Activated CD4-positive, alpha-beta memory T cell treated with anti-CD3 and anti-CD28 coated beads, Interleukin-2, amount 10 ng/mL, durations not matched to agents 7 days and 5 days (primary cell): ENCODE results near the gene TDRD10. TPM values are rescaled to one million over a fixed set of nuclear protein-coding genes. Genes with fewer than 3 reads are reported as not detected.

ENCODE experiments used
- CTCF ChIA-PET: fragments of 350-600 bp; sonication (Branson Sonifier 250); formaldehyde crosslinking; loops from one replicate; lab custom pipeline; 2021; ENCODE audit warnings: antibody characterized with exemption, inconsistent platforms; lab: Charles Lee
- POLR2A ChIA-PET: fragments of 350-600 bp; sonication (Branson Sonifier 250); formaldehyde crosslinking; loops from one replicate; lab custom pipeline; 2021; ENCODE audit warnings: antibody characterized with exemption; lab: Charles Lee
- DNase-seq: peaks from one replicate; pipeline ENCODE4 v3.0.0-alpha.2; 2020
- H3K27ac Mint-ChIP-seq: one replicate; pipeline ENCODE4 v1.8.0; 2021; ENCODE audit warnings: mild to moderate bottlenecking, mixed read lengths
- H3K27me3 Mint-ChIP-seq: one replicate; pipeline ENCODE4 v1.8.0; 2021; ENCODE audit warnings: mixed read lengths
- H3K36me3 Mint-ChIP-seq: one replicate; pipeline ENCODE4 v1.8.0; 2021; ENCODE audit warnings: low read depth, mixed read lengths
- H3K4me1 Mint-ChIP-seq: one replicate; pipeline ENCODE4 v1.8.0; 2021; ENCODE audit warnings: mixed read lengths
- H3K4me3 Mint-ChIP-seq: one replicate; pipeline ENCODE4 v1.8.0; 2021; ENCODE audit warnings: mild to moderate bottlenecking, mixed read lengths
- H3K9me3 Mint-ChIP-seq: one replicate; pipeline ENCODE4 v1.8.0; 2021; ENCODE audit warnings: mixed read lengths
- total RNA-seq, 2 experiments: library from RNA; stranded (reverse); gene quantifications; one replicate each; pipeline ENCODE4 v1.2.3, GENCODE V29; 2021

TDRD10 gene
- total RNA-seq, 2 experiments from 2014 or later, result not detected

DNA sequence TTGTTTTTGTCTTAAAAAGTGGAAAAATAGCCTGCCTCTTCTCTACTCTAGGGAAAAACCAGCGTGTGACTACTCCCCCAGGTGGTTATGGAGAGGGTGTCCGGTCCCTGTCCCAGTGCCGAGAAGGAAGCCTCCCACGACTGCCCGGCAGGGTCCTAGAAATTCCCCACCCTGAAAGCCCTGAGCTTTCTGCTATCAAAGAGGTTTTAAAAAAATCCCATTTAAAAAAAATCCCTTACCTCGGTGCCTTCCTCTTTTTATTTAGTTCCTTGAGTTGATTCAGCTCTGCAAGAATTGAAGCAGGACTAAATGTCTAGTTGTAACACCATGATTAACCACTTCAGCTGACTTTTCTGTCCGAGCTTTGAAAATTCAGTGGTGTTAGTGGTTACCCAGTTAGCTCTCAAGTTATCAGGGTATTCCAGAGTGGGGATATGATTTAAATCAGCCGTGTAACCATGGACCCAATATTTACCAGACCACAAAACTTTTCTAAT is 35.0 kb upstream of the TDRD10 start:
- CTCF ChIA-PET, result interaction anchor here (0.7 to 2.3 kb wide), 12 partner anchors 9 to 141 kb away, joined by 3 to 14 read pairs (median 5); no protein-coding TSS in a partner anchor
- Mint-ChIP-seq H3K4me3 (no peak overlapping the region), H3K27me3 (peaks cover 3% of the 10 kb centered on the region), H3K36me3 (peaks cover 4% of the 10 kb centered on the region), H3K9me3 (no peaks in the 10 kb centered on the region), H3K4me1 (peaks cover 61% of the 10 kb centered on the region), H3K27ac (peak overlapping the region; percentile 60)
- DNase-seq, result no peak
- POLR2A ChIA-PET, result interaction anchor here (0.8 to 2.6 kb wide), 7 partner anchors 22 to 115 kb away, joined by 3 to 9 read pairs (median 4); partner anchors contain the start of gene IL6R

DNA sequence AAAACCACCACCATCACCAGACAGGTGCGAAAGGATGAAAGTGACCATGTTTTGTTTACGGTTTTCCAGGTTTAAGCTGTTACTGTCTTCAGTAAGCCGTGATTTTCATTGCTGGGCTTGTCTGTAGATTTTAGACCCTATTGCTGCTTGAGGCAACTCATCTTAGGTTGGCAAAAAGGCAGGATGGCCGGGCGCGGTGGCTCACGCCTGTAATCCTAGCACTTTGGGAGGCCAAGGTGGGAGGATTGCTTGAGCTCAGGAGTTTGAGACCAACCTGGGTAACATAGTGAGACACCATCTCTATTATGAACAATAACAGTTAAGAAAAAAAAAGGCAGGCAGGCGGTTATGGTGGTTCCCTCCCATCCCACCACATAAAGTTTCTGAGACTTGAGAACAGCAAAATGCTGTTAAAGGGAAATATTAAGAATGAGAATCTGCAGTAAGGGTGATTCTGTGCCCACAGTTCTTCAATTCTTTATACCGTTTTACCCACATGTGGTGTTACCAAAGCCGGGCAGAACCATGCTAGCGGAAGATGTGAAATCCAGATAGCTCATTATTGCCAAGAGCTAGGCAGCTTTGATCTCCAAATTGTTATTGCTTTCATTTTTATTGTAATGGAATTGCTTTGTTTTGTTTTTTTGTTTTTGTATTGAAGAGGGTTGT is 34.5 kb upstream of the TDRD10 start:
- DNase-seq, result no peak
- Mint-ChIP-seq H3K36me3 (peaks cover 4% of the 10 kb centered on the region), H3K4me3 (no peak overlapping the region), H3K9me3 (no peaks in the 10 kb centered on the region), H3K4me1 (peaks cover 58% of the 10 kb centered on the region), H3K27me3 (peaks cover 5% of the 10 kb centered on the region), H3K27ac (peak overlapping the region; percentile 60)
- ChIA-PET POLR2A (interaction anchor here (0.8 to 2.6 kb wide), 8 partner anchors 22 to 583 kb away, joined by 3 to 9 read pairs (median 4); partner anchors contain the start of gene IL6R), CTCF (interaction anchor here (0.7 to 2.3 kb wide), 16 partner anchors 8 to 141 kb away, joined by 3 to 14 read pairs (median 4); no protein-coding TSS in a partner anchor)

- ChIA-PET CTCF (interaction anchor here (0.7 to 2.3 kb wide), 9 partner anchors 8 to 216 kb away, joined by 3 to 14 read pairs (median 4); no protein-coding TSS in a partner anchor), POLR2A (interaction anchor here (0.8 to 2.6 kb wide), 3 partner anchors 24 to 582 kb away, joined by 3 to 9 read pairs (median 5); no protein-coding TSS in a partner anchor)
- H3K4me3 Mint-ChIP-seq, result no peak overlapping the region
- H3K27me3 Mint-ChIP-seq, result peaks cover 5% of the 10 kb centered on the region
- no peak for DNase-seq
- no peak overlapping the region for H3K27ac Mint-ChIP-seq
- no peaks in the 10 kb centered on the region for H3K9me3 Mint-ChIP-seq
- peaks cover 4% of the 10 kb centered on the region for H3K36me3 Mint-ChIP-seq
- peaks cover 48% of the 10 kb centered on the region for H3K4me1 Mint-ChIP-seq
Measured at GRCh38 chr1:154468535-154469250, 33.3 kb upstream of the TDRD10 start.

GRCh38 chr1:154469844-154470560 is 32.0 kb upstream of the TDRD10 start:
- Mint-ChIP-seq H3K36me3 (peaks cover 3% of the 10 kb centered on the region), H3K9me3 (no peaks in the 10 kb centered on the region), H3K27ac (no peak overlapping the region), H3K4me3 (no peak overlapping the region), H3K27me3 (peaks cover 5% of the 10 kb centered on the region), H3K4me1 (peaks cover 38% of the 10 kb centered on the region)
- ChIA-PET CTCF (no interaction called here), POLR2A (no interaction called here)
- no peak for DNase-seq

DNA sequence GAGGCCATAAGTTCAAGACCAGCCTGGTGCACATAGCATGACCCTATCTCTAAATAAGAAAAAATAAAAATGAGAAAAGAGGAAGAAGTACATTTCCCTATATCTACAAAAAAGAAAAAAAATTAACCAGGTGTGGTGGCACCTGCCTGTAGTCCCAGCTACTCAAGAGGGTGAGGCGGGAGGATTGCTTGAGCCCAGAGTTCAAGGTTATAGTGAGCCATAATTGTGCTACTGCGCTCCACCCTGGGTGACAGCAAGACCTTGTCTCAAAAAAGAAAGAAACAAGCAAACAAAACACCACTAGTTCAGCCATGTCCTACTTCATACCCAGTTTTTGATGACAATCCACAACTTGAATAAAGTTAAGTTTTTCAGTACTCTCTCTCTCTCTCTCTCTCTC is 30.7 kb upstream of the TDRD10 start:
- Mint-ChIP-seq H3K27ac (no peak overlapping the region), H3K9me3 (no peaks in the 10 kb centered on the region), H3K4me1 (peaks cover 25% of the 10 kb centered on the region), H3K27me3 (peaks cover 5% of the 10 kb centered on the region), H3K4me3 (no peak overlapping the region), H3K36me3 (no peaks in the 10 kb centered on the region)
- ChIA-PET CTCF (interaction anchor here (1.0 kb wide), 3 partner anchors 8 to 75 kb away, joined by 3 read pairs; no protein-coding TSS in a partner anchor), POLR2A (no interaction called here)
- no peak for DNase-seq

DNA sequence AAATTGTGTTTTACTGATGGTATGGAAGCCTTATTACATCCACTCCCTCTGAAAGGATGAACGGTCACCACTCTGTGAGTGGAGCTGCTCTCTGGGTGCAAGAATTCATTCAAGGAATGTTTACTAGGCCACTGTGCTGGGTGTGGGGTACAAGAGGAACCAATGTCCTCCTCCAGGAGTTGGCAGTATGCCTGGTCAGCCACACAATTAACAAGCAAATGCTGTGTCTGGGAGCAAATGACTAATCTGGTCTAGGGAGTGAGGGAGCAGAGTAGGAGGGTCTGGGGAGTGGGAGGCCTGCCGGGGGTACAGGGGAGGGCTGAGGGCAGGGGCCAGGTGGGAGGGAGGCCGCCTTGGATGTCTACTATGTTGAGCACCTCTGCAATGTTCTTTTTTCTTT is 27.2 kb upstream of the TDRD10 start:
- Mint-ChIP-seq H3K27me3 (peaks cover 5% of the 10 kb centered on the region), H3K4me3 (no peak overlapping the region), H3K4me1 (peaks cover 20% of the 10 kb centered on the region), H3K36me3 (no peaks in the 10 kb centered on the region), H3K9me3 (no peaks in the 10 kb centered on the region), H3K27ac (no peak overlapping the region)
- CTCF ChIA-PET, result no interaction called here
- POLR2A ChIA-PET, result interaction anchor here (1.0 kb wide), 1 partner anchor 11 kb away, joined by 3 read pairs; no protein-coding TSS in a partner anchor
- DNase-seq, result no peak

GRCh38 chr1:154476791-154477190 is 25.2 kb upstream of the TDRD10 start:
- Mint-ChIP-seq H3K27ac (no peak overlapping the region), H3K9me3 (no peaks in the 10 kb centered on the region), H3K36me3 (no peaks in the 10 kb centered on the region), H3K27me3 (peaks cover 3% of the 10 kb centered on the region), H3K4me1 (peaks cover 22% of the 10 kb centered on the region), H3K4me3 (no peak overlapping the region)
- no peak for DNase-seq
- CTCF ChIA-PET, result interaction anchor here (0.6 to 1.3 kb wide), 3 partner anchors 9 to 82 kb away, joined by 3 read pairs; partner anchors contain the start of gene UBE2Q1
- POLR2A ChIA-PET, result no interaction called here

GRCh38 chr1:154478013-154478412 is 24.0 kb upstream of the TDRD10 start:
- POLR2A ChIA-PET, result no interaction called here
- Mint-ChIP-seq H3K4me3 (no peak overlapping the region), H3K4me1 (peaks cover 22% of the 10 kb centered on the region), H3K27ac (no peak overlapping the region), H3K9me3 (no peaks in the 10 kb centered on the region), H3K36me3 (no peaks in the 10 kb centered on the region), H3K27me3 (peaks cover 1% of the 10 kb centered on the region)
- CTCF ChIA-PET, result interaction anchor here (0.7 kb wide), 1 partner anchor 150 kb away, joined by 3 read pairs; no protein-coding TSS in a partner anchor
- DNase-seq, result no peak

GRCh38 chr1:154478639-154479038 is 23.4 kb upstream of the TDRD10 start:
- ChIA-PET POLR2A (interaction anchor here (1.1 to 1.6 kb wide), 3 partner anchors 71 to 75 kb away, joined by 3 to 5 read pairs (median 4); no protein-coding TSS in a partner anchor), CTCF (interaction anchor here (1.0 to 5.0 kb wide), 23 partner anchors 11 to 459 kb away, joined by 3 to 111 read pairs (median 3); partner anchors contain the start of genes IL6R and UBE2Q1)
- Mint-ChIP-seq H3K9me3 (no peaks in the 10 kb centered on the region), H3K4me3 (no peak overlapping the region), H3K27me3 (peaks cover 4% of the 10 kb centered on the region), H3K4me1 (peaks cover 22% of the 10 kb centered on the region), H3K36me3 (no peaks in the 10 kb centered on the region), H3K27ac (no peak overlapping the region)
- DNase-seq, result no peak

GRCh38 chr1:154479764-154480421 is 22.1 kb upstream of the TDRD10 start:
- no peaks in the 10 kb centered on the region for H3K36me3 Mint-ChIP-seq
- peak; percentile 65 for DNase-seq
- ChIA-PET POLR2A (interaction anchor here (1.1 to 1.6 kb wide), 4 partner anchors 71 to 76 kb away, joined by 3 to 5 read pairs (median 4); no protein-coding TSS in a partner anchor), CTCF (interaction anchor here (0.6 to 5.0 kb wide), 42 partner anchors 8 to 693 kb away, joined by 3 to 111 read pairs (median 3); partner anchors contain the start of genes IL6R, KRTCAP2 and UBE2Q1)
- peaks cover 22% of the 10 kb centered on the region for H3K4me1 Mint-ChIP-seq
- peaks cover 10% of the 10 kb centered on the region for H3K27me3 Mint-ChIP-seq
- no peaks in the 10 kb centered on the region for H3K9me3 Mint-ChIP-seq
- no peak overlapping the region for H3K27ac Mint-ChIP-seq
- no peak overlapping the region for H3K4me3 Mint-ChIP-seq

- no peak for DNase-seq
- Mint-ChIP-seq H3K4me1 (peaks cover 22% of the 10 kb centered on the region), H3K27ac (no peak overlapping the region), H3K9me3 (no peaks in the 10 kb centered on the region), H3K36me3 (no peaks in the 10 kb centered on the region), H3K27me3 (peaks cover 14% of the 10 kb centered on the region), H3K4me3 (no peak overlapping the region)
- POLR2A ChIA-PET, result interaction anchor here (0.6 to 1.4 kb wide), 4 partner anchors 66 to 86 kb away, joined by 3 to 4 read pairs (median 3); no protein-coding TSS in a partner anchor
- CTCF ChIA-PET, result interaction anchor here (0.6 to 5.0 kb wide), 18 partner anchors 9 to 280 kb away, joined by 3 to 111 read pairs (median 4); no protein-coding TSS in a partner anchor
Measured at GRCh38 chr1:154481053-154481452, 21.0 kb upstream of the TDRD10 start.
